H4 (cell line): ENCODE measurements around the gene PRXL2B. TPM values are rescaled to one million over a fixed set of nuclear protein-coding genes. Genes with fewer than 3 reads are reported as not detected.
"Not testable (repeated sequence)": the region's sequence is repeated elsewhere in the genome, so short reads cannot be mapped to it uniquely, and the experiment has no call there.

Experiments
- DNase-seq: peaks from one replicate; pipeline ENCODE4 v3.0.0-alpha.2; 2015; ENCODE audit warnings: low spot score
- total RNA-seq: library from RNA; depleted of rRNA; stranded (reverse); fragments of >200 nt; shearing (Covaris generic); gene quantifications from 2 replicates; pipeline ENCODE4 v1.2.3, GENCODE V29; 2014

Gene PRXL2B
- total RNA-seq, 1 experiment from 2014 or later: 18.8 TPM

DNA sequence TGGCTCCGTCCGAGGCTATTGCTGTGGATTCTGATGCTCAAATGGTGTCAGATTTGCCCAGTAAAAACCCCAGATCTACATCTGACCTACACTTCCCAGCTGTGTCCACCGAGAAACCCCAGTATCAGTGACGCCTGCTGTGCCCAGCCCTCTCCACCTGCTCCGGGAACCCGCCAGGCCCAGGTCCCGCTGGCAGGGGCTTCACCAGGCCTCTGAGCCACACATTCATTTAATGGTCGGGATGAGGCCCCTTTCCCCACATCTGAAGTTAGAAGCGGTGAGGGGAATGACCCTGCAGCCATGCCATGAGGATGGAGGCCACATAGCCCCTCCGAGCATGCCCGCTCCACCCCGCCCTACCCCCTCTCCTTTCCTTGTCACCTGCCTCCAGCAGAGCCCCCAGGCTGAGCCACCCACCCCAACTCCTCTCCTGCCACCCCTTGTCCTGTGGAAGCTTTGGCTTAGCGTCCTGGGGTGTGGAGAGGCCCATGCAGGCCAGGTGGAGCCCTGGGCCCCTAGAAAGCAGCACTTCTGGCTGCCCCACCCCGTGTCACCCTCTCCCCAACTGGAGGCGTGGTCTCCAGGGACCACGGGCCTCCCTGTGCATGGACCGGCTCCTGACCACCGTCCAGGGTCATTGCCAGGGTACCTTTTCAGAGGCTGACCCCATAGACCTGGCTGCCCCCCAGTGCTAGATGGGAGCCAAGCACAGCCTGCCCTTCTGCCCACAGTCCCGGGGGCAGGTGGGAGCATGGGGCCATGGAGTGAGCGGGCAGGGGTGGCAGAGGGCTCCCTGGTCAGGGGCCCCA lies 22.4 kb upstream of the PRXL2B start:
- no peak for DNase-seq

DNA sequence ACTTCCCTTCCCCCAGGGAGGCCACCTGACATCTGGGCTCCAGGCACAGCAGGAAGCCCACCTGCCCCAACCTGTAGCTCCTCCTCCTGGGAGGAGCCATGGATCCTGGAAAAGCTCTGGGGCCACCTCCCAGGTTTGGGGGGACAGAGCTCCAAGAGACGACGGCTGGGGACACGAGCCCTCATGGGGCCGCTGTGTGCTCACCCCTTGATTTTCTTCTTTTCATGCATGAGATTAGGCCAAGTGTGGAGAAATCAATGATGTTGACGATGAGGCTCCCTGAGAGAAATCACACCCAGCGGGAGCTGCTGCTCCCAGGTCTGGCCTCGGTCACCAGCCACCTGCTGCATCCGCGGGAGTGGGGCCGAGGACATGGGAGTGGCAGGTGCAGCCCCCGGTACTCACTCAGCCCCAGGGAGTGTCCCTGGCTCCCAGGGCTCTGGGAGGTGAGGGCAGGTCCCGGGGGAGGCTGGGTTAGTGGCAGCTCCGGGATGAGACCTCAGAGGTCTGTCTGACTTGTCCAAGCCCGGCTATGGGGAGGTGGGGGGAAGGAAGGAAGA lies 21.7 kb upstream of the PRXL2B start:
- no peak for DNase-seq

DNA sequence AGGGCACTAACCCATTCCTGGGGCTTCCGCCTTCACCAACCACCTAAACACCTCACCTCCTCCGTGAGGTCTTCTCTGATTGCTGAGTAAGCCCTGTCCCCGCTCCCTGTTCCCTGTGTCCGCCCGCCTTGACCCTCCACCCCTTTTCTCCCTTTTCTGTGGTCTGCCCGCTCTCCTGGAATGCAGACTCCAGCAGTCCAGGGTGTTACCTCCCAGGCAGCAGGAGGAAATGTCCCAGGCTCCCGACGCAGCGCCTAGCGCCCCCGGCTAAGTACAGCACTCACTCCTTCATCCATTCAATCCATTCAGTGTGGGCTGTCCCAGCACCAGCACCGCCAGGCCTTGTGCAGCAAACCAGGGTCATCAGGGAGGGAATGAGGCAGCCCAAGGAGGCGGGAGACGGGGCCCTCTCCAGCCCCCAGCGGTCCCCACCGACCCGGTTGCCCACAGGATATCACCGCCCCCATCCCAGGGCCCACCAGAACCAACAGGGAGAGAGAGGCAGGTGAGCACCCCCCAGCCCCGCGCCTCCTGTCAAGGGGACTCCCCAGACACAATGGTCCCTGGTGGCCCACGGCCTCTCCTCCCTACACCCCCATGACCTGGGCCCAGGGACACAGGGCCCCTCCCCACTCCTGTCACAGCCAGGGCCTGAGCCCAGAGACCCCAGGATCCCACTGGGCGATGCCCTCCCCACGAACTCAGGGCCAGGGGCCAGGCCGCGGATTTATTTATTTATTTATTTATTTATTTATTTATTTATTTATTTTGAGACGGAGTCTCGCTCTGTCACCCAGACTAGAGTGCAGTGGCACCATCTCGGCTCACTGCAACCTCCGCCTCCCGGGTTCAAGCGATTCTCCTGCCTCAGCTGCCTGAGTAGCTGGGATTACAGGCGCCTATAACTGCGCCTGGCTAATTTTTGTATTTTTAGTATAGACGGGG lies 20.2 kb upstream of the PRXL2B start:
- DNase-seq: no peak

- no peak for DNase-seq
These were observed 19.4 kb upstream of the PRXL2B start for GRCh38 chr1:2567083-2567679.

DNA sequence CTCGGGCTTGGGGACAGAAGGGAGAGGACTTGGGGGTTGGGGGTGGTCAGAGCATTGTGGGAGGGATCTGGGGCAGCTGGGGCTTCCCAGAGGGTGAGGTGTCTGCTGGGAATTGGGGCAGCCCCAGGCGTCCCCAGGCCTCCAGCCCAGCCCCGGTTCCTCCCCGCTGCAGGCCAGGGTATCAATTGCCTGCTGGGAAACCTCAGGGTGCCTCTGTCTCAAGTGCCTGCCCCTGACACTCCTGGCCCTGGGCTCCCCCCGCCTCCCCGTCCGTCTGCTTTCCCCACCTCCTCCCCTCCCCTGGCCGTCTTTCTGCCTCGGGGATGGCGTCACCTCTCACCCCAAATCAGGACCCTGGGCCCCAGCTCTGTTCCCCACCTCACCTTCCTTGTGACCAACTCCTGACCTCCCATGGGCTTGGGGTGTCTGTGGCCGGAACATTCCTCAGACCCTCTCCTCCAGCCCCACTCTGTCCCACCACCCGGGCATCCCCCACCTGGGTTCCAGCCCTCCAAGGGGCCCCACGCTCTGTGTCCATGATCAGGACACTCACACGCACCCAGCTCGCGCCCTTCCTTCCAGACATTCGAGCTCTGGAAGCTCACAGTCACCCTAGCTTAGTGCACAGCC lies 18.3 kb upstream of the PRXL2B start:
- DNase-seq: not testable (repeated sequence)

- DNase-seq: no peak
These were observed 17.5 kb upstream of the PRXL2B start for GRCh38 chr1:2569060-2569459.

DNA sequence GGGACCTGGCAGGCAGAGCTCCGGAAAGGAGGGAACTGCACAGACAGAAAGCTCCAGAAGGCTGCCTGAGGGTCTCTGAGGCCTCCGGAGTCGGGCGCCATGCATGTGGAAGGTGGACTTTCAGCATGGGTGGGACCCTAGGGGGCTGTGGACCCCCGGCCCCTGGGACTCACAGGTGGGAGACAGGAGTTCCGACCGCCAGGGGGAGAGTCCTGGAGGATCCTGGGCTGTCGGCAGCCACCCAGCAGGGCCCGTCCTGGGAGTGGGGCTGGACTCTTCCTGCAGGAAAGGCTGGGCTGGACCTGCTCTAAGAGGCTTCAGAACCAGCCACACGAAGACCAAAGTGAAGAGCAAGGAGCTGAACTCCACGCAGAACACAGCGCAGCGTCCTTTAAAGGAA lies 16.9 kb upstream of the PRXL2B start:
- DNase-seq: not testable (repeated sequence)

- DNase-seq: no peak
These were observed 16.2 kb upstream of the PRXL2B start for GRCh38 chr1:2570332-2570731.

- no peak for DNase-seq
These were observed 15.2 kb upstream of the PRXL2B start for GRCh38 chr1:2571348-2571747.

DNA sequence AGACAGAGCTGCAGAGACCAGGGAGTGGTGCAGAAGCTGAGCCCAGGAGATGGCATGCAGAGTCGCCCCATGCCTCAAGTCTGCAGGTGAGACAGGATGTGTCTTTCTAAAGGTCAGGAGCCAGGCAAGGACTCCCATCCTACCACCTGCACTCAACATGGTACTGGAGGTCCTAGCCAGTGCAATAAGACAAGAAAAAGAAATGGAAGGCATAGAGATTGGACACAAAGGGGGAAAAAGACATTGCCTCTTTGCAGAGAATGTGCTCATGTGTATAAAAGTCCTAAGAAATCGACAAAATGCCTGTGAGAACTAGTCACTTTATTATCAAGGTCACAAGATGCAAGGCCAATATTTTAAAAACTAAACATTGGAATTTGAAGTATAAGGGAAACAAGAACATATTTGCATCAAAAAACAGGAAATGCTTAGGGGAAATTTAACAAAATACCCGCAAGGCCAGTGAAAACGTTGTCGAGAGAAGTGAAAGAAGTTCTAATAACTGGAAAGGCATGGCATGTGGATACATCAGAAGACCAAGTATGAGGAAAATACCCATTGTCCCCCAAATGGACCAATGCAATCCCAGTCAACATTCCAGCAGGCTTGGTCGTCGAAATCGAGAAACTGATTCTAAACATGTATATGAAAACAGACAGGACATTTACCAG lies 13.2 kb upstream of the PRXL2B start:
- no peak for DNase-seq

GRCh38 chr1:2574350-2574749 lies 12.2 kb upstream of the PRXL2B start:
- no peak for DNase-seq

- no peak for DNase-seq
These were observed 10.5 kb upstream of the PRXL2B start for GRCh38 chr1:2575801-2576663.

- not testable (repeated sequence) for DNase-seq
These were observed 9.0 kb upstream of the PRXL2B start for GRCh38 chr1:2577565-2578075.

DNA sequence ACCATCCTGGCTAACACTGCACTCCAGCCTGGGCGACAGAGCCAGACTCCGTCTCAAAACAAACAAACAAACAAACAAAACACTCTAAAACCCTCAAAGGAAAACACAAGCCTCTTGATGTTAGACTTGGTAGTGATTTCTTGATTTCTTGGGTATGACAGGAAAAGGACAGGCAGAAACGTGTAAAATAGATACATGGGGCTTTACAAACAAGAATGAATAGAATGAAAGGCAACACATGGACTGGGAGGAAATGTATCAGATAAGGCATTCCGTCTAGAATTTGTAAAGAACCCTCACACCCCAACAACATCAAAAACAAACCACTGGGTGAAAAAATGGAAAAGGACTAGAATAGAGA lies 7.8 kb upstream of the PRXL2B start:
- DNase-seq: no peak

- DNase-seq: no peak
These were observed 5.9 kb upstream of the PRXL2B start for GRCh38 chr1:2580691-2581090.

DNA sequence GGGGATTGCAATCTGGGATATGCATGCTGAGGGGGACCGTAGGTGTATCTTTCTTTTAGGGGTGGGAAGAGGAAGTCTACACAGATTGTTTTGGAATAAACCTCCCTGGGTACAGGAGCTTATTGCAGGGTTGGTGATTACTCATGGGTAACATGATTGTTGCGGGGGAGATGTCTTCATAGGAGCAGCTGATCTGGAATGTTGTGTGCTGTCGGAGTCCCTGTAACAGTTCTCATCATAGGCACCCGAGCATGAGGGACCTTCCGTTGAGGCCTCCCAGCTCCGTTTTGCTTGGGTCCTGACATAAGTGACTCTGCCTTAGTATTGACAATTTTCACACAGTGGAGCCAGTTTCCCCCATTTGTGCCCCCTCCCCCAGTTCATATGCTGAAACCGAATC lies 4.2 kb upstream of the PRXL2B start:
- DNase-seq: no peak

DNA sequence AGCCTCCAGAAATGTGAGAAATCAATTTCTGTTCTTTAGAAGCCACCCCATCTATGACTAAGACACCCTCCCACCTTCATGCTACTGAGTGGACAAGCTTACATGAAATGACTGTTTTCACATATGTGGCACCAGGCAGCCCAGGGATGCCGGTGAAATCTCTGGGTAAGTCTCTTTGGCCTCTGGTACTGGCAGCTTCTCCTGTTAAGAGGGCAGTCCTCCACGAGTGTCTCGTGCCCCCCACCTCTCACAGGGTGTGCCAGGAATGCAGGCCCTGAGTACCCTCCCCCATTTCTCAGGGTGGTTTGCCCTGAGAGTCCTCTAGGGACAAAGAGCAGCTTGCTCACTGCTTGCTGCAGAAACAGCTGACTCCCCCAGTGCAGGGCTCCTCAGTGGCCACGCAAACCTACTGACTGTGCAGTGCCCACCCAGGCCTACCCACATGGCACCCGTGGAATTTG lies 3.2 kb upstream of the PRXL2B start:
- DNase-seq: no peak

DNA sequence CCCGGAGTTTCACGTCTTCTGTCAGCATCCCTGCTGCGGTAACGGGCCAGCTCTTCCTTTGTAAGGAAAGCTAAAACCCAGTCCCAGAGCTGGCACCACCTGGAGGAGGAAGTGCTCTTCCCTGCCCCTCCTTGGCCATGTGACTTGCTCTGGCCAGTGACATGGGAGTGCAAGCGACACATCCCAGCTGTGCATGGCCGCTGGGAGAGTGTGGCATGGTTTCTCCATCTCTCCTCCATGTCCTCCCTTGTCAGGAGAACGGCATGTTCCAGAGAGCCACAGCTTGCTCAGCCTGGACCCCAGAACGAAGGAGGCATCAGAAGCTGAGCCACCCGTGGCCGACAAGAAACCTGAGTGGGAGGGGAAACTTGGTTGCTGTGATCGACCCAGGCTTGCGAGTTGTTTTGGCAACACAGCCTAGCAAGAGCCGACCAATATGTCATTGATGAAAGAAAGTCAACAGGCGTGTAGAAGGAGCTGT lies 2.7 kb upstream of the PRXL2B start:
- DNase-seq: no peak

GRCh38 chr1:2584686-2585317 lies 1.8 kb upstream of the PRXL2B start:
- DNase-seq: no peak
